CD4-positive, alpha-beta T cell treated with Interferon alpha-2 for 1 hour (primary cell): Measurements from ENCODE around the gene DDIT4.

ENCODE experiments used
- DNase-seq, 2 donors: peaks; one replicate each; pipeline ENCODE4 v3.0.0-alpha.2; 2020 to 2022

Gene DDIT4

GRCh38 chr10:72318418-72319262 is 44.9 kb downstream of the DDIT4 start:
- DNase-seq, result no peak

GRCh38 chr10:72319416-72320254 is 45.9 kb downstream of the DDIT4 start:
- DNase-seq, result peak; percentile 87 to 89

- peak; percentile 57 to 78 for DNase-seq
These were observed 47.0 kb downstream of the DDIT4 start for GRCh38 chr10:72320676-72321247.

GRCh38 chr10:72321248-72322029 is 47.7 kb downstream of the DDIT4 start:
- DNase-seq, result no peak

- no peak for DNase-seq
These were observed 48.2 kb downstream of the DDIT4 start for GRCh38 chr10:72322030-72322279.

- DNase-seq, result peak; percentile 49 to 60
These were observed 48.7 kb downstream of the DDIT4 start for GRCh38 chr10:72322280-72323058.

- no peak for DNase-seq
These were observed 49.5 kb downstream of the DDIT4 start for GRCh38 chr10:72323108-72323749.

GRCh38 chr10:72323771-72324191 is 50.1 kb downstream of the DDIT4 start:
- no peak for DNase-seq
